Right lobe of liver (tissue), 6 donors: Measurements from ENCODE around the gene PDIA3. TPM values are rescaled to one million over a fixed set of nuclear protein-coding genes. Genes with fewer than 3 reads are reported as not detected.
"Not testable (repeated sequence)": the region's sequence is repeated elsewhere in the genome, so short reads cannot be mapped to it uniquely, and the experiment has no call there.

Experiments
- ATAC-seq, 4 donors: fragments of 200-7000 bp; cut with Tn5 transposase; one replicate each; pipeline ENCODE4 v1.9.1; 2020; ENCODE audit warnings: mild to moderate bottlenecking in 4 of 4, moderate library complexity in 4 of 4
- DNase-seq, 3 donors: peaks; one replicate each; pipeline ENCODE4 v3.0.0-alpha.2; 2020
- H3K27ac ChIP-seq, 3 donors: fragments of 200-600 bp; one replicate each; pipeline ENCODE4 v1.8.0; 2022
- H3K27me3 ChIP-seq, 2 donors: fragments of 200-600 bp; one replicate each; pipeline ENCODE4 v1.8.0; 2022
- H3K36me3 ChIP-seq, 4 donors: fragments of 200-600 bp; sonication (generic) in 1 of 4; one replicate each; pipeline versions ENCODE4 v1.5.1 to v1.8.0; 2017 to 2022; ENCODE audit warnings: control low read depth in 1 of 4
- H3K4me1 ChIP-seq, 4 donors: fragments of 200-600 bp; sonication (generic) in 1 of 4; one replicate each; pipeline versions ENCODE4 v1.5.1 to v1.8.0; 2017 to 2022; ENCODE audit warnings: control low read depth in 1 of 4
- H3K4me3 ChIP-seq, 3 donors: fragments of 200-600 bp; one replicate each; pipeline ENCODE4 v1.8.0; 2022
- H3K9me3 ChIP-seq, 4 donors: fragments of 200-600 bp; sonication (generic) in 1 of 4; one replicate each; pipeline versions ENCODE4 v1.5.1 to v1.8.0; 2017 to 2022; ENCODE audit warnings: control low read depth in 1 of 4
- POLR2A ChIP-seq: fragments of 450-650 bp; IDR thresholded peaks from one replicate; pipeline ENCODE4 v1.6.1; 2017; ENCODE audit warnings: antibody characterized with exemption, mild to moderate bottlenecking
- WGBS: methylation state at CpG from one replicate; pipeline ENCODE4 v1.1.6; 2018; ENCODE audit warnings: low coverage, low lambda C conversion rate; ENCODE audit not compliant: insufficient coverage; ENCODE audit errors: missing lambda C conversion rate; 5-methylcytosine and 5-hydroxymethylcytosine counted together
- intact Hi-C, 2 donors: fragments of 100-400 bp; cut with DNase I; formaldehyde crosslinking; loops; one replicate each; pipeline versions ENCODE4 v1.11.2 to v1.14.1; 2022
- long read RNA-seq: library from polyadenylated mRNA; unstranded; transcript quantifications from one replicate; pipeline ENCODE4 v2.0.0, GENCODE V29; 2019
- total RNA-seq, 6 experiments: library from RNA; depleted of rRNA in 2 of 6; stranded (reverse); fragments of >200 nt in 2 of 6; fragmentation: NEBNext Ultra II Directional in 3 of 6; extraction: Animal tissue kit (Norgen Biotek cat#: 25700) in 3 of 6; gene quantifications; one replicate each; pipeline versions ENCODE4 v1.1.0 to v1.2.4, GENCODE V29; 2016 to 2023
- TF ChIP-seq, protein P1 (sequence below), 4 donors: fragments of 200-600 bp in 3 of 4; fragments of 450-650 bp in 1 of 4; IDR thresholded peaks; one replicate each; pipeline versions ENCODE4 v1.5.1 to v1.8.0; 2016 to 2022; ENCODE audit warnings: antibody characterized with exemption in 4 of 4, mild to moderate bottlenecking in 2 of 4
- donor health status: DM: no; HTN: yes; CAD: no.
- donor health status: DM: no; HTN: no; CAD: no.
- donor health status: DM: no; HTN: no; CAD: no.
- donor health status: DM: no; HTN: yes; CAD: no.
- donor health status: DM: no; HTN: yes; CAD: no.

PDIA3 gene
- total RNA-seq: 100 to 1,000 TPM; 203 to 511 (median 317) TPM
- long read RNA-seq, transcript PDIA3-201 (13 exons, 3,727 nt): major isoform, 75 of 98 reads
- long read RNA-seq, partial matches to known transcripts: 20 of 98 reads
- long read RNA-seq, other reads (novel, unspliced or antisense): 3 of 98 reads

DNA sequence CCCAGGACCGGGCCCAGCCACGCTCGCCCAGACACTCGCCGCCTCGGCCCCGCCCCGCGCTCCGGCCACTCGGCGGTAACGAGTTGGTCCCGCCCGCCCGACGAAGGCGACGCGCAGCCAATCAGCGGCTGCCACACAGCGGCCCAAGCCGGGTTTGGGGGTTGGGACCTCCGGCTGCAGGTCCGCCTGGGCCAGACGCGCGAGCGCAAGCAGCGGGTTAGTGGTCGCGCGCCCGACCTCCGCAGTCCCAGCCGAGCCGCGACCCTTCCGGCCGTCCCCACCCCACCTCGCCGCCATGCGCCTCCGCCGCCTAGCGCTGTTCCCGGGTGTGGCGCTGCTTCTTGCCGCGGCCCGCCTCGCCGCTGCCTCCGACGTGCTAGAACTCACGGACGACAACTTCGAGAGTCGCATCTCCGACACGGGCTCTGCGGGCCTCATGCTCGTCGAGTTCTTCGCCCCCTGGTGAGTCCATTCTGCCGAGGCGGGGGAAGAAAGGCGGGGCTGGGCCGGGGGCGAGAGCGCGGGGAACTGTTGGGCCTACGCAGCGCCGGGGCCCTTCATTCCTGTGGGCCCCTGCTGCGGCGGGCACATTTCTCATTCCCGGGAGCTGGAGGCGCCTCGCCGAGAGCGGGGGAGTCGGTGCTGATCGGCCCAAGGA is at the start of gene PDIA3:
Gene PDIA3, plus strand, starts transcription at position 194 of the 658 bp plus-strand sequence. Its CDS starts 102 bp downstream, at position 296.
- Histone ChIP-seq H3K27ac (peak within 1 kb of the TSS; percentile 86 to 89 (median 88)), H3K4me1 (peaks cover 0 to 33% (median 8%) of the 10 kb centered on the region in 4 donors), H3K4me3 (peak within 1 kb of the TSS; percentile 75 to 86 (median 84))
- H3K9me3 ChIP-seq, intact Hi-C loops, H3K36me3 ChIP-seq, H3K27me3 ChIP-seq: not testable (repeated sequence)
- ATAC-seq (peak; percentile 93 to 98 (median 96)), DNase-seq (peak; percentile 97 to 98 (median 97))
- 0% methylated on average over 5 of the region's 84 CpGs for WGBS
- TF ChIP-seq POLR2A: peak; percentile 98

DNA sequence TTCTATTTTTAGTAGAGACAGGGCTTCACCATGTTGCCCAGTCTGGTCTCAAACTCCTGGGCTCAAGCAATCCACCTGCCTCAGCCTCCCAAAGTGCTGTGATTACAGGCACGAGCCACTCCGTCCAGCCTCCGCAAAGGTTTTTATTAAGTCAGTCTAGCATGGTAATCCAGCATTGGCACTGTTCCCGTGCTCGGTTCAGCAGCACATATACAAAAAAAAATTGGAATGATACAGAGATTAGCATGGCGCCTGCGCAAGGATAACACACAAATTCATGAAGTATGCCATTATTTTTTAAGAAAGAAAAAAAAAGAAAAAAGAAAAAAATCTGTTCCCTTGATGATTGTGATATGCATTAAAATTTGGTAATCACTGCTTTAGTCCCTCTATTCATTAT is 44.1 kb upstream of the PDIA3 start:
- 68% methylated on average over 4 of the region's 7 CpGs for WGBS
- Histone ChIP-seq H3K27ac (no peak overlapping the region), H3K36me3 (no peaks in the 10 kb centered on the region), H3K27me3 (no peaks in the 10 kb centered on the region), H3K4me1 (no peaks in the 10 kb centered on the region), H3K4me3 (no peak overlapping the region), H3K9me3 (no peaks in the 10 kb centered on the region)
- no peak for ATAC-seq
- intact Hi-C loops: no loop called here
- no peak for DNase-seq
- TF ChIP-seq, protein P1, sequence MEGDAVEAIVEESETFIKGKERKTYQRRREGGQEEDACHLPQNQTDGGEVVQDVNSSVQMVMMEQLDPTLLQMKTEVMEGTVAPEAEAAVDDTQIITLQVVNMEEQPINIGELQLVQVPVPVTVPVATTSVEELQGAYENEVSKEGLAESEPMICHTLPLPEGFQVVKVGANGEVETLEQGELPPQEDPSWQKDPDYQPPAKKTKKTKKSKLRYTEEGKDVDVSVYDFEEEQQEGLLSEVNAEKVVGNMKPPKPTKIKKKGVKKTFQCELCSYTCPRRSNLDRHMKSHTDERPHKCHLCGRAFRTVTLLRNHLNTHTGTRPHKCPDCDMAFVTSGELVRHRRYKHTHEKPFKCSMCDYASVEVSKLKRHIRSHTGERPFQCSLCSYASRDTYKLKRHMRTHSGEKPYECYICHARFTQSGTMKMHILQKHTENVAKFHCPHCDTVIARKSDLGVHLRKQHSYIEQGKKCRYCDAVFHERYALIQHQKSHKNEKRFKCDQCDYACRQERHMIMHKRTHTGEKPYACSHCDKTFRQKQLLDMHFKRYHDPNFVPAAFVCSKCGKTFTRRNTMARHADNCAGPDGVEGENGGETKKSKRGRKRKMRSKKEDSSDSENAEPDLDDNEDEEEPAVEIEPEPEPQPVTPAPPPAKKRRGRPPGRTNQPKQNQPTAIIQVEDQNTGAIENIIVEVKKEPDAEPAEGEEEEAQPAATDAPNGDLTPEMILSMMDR (IDR thresholded peaks at IDR 0.05): no peak
- TF ChIP-seq POLR2A: no peak

DNA sequence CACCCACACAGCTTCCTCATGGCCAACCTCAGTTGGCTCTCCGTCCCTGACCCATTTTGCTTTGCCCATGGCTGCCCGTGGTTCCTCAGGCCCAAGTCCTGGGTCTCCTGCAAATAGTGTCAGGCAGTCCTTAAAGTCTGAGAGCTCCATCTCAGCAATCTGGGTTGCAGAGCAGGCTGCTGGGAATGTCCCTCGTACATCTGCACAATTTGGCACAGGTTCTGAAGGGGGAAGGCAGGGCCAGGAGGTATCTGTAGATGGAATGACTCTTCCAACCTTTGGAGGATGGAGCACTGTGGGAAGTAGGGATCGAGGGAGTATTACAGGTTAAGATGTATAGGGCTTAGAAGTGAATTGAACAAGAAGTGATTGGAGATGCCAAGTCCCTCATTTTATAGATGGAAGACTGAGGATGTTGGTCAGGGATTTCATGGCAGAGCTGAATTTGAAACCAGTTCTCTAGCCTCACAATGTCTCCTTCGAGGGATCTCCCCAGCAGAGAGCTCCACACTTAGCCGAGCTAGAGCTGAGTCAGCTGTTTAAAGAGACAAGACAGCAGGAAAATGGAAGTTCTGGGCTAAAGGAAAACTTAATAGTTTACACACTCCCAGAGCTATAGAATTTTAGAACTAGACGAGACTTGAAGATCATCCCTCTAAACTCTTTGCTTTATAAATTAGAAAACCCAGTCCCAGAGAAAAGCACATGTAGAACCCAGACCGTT is 43.4 kb upstream of the PDIA3 start:
- intact Hi-C loops: no loop called here
- Histone ChIP-seq H3K36me3 (no peaks in the 10 kb centered on the region), H3K4me1 (no peaks in the 10 kb centered on the region), H3K4me3 (no peak overlapping the region), H3K27me3 (no peaks in the 10 kb centered on the region), H3K27ac (no peak overlapping the region), H3K9me3 (no peaks in the 10 kb centered on the region)
- no peak for TF ChIP-seq POLR2A
- TF ChIP-seq, protein P1 (IDR thresholded peaks at IDR 0.05): no peak
- WGBS: 59% methylated on average over 8 of the region's 8 CpGs
- ATAC-seq: no peak
- DNase-seq: no peak

DNA sequence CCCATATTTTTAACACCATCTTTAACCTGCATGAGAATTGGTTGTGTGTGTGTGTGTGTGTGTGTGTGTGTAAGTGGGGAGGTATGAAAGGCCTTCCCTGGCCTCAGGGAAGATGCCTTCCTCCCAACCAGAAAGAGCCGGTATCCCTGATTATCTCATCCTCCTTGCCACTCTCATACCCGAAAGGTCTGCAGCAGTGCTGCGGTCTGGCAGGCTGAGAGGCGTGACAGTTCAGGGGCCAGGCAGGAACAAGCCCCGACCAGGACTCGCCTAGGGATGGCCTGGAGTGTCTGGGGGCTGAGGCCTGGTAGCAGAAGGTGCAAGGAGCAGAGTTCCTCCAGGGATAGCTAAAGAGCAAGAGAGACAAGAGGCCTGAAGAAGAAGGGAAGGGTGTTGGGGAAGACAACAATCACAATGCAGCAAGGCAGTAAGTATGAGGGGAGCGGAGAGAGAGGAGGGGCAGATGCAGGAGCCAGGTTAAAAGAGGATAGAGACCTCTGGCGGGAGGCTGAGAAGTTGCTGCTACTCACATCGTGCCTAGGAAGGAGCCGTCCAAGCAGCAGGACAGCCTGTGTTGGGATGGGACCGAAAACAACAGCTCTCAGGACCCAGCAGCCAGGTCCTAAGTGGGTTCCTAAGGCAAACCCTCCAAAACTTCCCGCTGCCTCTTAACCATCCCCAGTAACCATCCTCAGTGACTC is 35.7 kb upstream of the PDIA3 start:
- H3K27ac ChIP-seq, H3K27me3 ChIP-seq, ATAC-seq, H3K36me3 ChIP-seq, H3K9me3 ChIP-seq, DNase-seq, intact Hi-C loops, H3K4me3 ChIP-seq, H3K4me1 ChIP-seq: not testable (repeated sequence)
- WGBS: no CpG with 5 or more reads among the region's 12 CpGs

DNA sequence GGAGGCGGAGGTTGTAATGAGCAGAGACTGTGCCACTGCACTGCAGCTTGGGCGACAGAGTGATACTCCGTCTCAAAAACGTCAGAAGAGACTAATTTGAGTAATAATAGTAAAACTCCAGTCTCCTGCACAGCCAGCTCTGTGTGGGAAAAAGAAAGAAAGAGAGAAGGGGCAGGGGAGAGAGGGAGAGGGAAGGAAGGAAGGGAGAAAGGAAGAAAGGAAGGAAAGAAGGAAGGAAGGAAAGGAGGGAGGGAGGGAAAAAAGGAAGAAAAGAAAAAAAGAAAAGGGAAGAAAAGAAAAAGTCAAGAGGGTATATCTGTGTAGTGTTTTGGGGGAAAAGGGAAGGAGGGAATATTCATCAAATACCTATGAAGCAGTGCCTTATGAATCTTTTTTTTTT is 23.1 kb upstream of the PDIA3 start:
- Histone ChIP-seq H3K4me3 (no peak overlapping the region), H3K9me3 (no peaks in the 10 kb centered on the region), H3K4me1 (no peaks in the 10 kb centered on the region), H3K36me3 (no peaks in the 10 kb centered on the region), H3K27me3 (no peaks in the 10 kb centered on the region), H3K27ac (no peak overlapping the region)
- no peak for DNase-seq
- intact Hi-C loops: no loop called here
- WGBS: 71% methylated on average over 4 of the region's 4 CpGs
- TF ChIP-seq, protein P1 (IDR thresholded peaks at IDR 0.05): no peak
- TF ChIP-seq POLR2A: no peak
- no peak for ATAC-seq

DNA sequence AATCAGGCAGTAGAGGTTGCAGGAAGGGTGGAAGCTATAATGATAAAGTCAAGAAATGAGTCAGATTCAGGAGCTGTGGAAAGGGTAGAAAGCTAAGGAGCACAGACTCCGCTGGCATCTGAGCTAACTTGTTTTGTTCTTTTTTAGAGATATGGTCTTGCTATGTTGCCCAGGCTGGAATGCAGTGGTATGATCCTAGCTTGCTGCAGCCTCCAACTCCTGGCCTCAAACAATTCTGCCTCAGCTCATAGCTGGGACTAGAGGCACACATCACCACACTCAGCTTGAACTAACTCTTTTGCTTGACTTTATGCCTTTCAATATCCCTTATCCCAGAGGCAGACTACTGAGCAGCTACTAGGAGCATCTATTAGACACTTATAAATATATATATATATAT is 19.9 kb upstream of the PDIA3 start:
- DNase-seq, H3K27ac ChIP-seq, H3K9me3 ChIP-seq, ATAC-seq, intact Hi-C loops, H3K36me3 ChIP-seq, H3K4me3 ChIP-seq, H3K4me1 ChIP-seq, H3K27me3 ChIP-seq: not testable (repeated sequence)
- WGBS: 100% methylated on average over 1 of the region's 1 CpG

DNA sequence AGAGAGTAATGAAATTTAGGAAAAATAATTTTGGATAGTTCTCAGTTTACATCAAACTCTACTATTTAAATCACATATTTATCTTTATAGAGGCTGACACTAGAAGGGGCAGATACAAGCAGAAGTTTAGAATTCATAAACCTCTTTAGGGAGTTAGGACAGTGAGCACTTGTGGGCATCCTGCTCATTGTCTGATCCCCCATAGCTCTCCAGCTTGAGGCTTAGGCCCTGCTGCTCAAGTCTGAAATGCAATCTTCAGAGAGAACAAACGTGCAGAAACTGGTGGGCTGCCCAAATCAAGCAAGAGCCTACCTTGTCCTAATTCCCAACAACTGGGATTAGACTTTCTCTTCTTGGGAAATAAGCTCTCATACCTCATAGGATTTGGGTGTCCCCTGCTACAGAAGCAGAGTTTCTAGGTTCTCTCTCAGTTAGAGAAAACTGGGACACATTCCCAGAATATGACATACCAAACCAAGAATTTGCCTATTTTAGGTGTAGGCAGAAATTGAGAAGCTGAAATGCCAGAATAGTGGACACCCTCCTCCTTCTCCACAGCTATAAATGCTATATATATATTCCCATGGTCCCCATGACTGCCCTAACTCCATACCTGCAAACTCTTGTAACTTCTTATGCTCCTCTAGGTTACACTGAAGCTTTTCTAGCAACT is 18.0 kb upstream of the PDIA3 start:
- H3K36me3 ChIP-seq, intact Hi-C loops, H3K27ac ChIP-seq, H3K9me3 ChIP-seq, ATAC-seq, H3K4me3 ChIP-seq, DNase-seq, H3K27me3 ChIP-seq, H3K4me1 ChIP-seq: not testable (repeated sequence)
- no CpG with 5 or more reads among the region's 1 CpG for WGBS
